Mononuclear cell (primary cell): ENCODE results near the gene NTNG1. TPM values are rescaled to one million over a fixed set of nuclear protein-coding genes. Genes with fewer than 3 reads are reported as not detected.

Experiments
- H3K27me3 ChIP-seq: 2 replicates; pipeline ENCODE4 v1.6.0; 2011; ENCODE audit warnings: low read length, control low read depth; ENCODE audit not compliant: insufficient read depth
- H3K4me1 ChIP-seq: 2 replicates; pipeline ENCODE4 v1.5.1; 2011; ENCODE audit warnings: mild to moderate bottlenecking, low read length, control low read depth; ENCODE audit not compliant: insufficient read depth
- H3K4me3 ChIP-seq: 2 replicates; pipeline ENCODE4 v1.5.1; 2011; ENCODE audit warnings: mild to moderate bottlenecking, low read length, moderate library complexity
- H3K9me3 ChIP-seq: 2 replicates; pipeline ENCODE4 v1.5.1; 2011; ENCODE audit warnings: low read depth, mild to moderate bottlenecking, control low read depth, low read length
- total RNA-seq: library from RNA; depleted of rRNA; stranded (reverse); fragments of >200 nt; gene quantifications from one replicate; pipeline ENCODE4 v1.2.3, GENCODE V29; 2012

NTNG1 gene
- total RNA-seq, 1 donor: 1.6 TPM

GRCh38 chr1:107286125-107286524, 145.3 kb downstream of the NTNG1 start:
- Histone ChIP-seq H3K27me3 (no peaks in the 10 kb centered on the region), H3K4me1 (no peaks in the 10 kb centered on the region), H3K4me3 (no peak overlapping the region), H3K9me3 (no peaks in the 10 kb centered on the region)

- H3K27me3 ChIP-seq: no peaks in the 10 kb centered on the region
- H3K9me3 ChIP-seq: no peaks in the 10 kb centered on the region
- no peak overlapping the region for H3K4me3 ChIP-seq
- no peaks in the 10 kb centered on the region for H3K4me1 ChIP-seq
Measured at GRCh38 chr1:107291987-107292386, 151.1 kb downstream of the NTNG1 start.

- Histone ChIP-seq H3K27me3 (no peaks in the 10 kb centered on the region), H3K4me3 (no peak overlapping the region), H3K9me3 (no peaks in the 10 kb centered on the region), H3K4me1 (no peaks in the 10 kb centered on the region)
Measured at GRCh38 chr1:107293901-107294613, 153.2 kb downstream of the NTNG1 start.

GRCh38 chr1:107294686-107295085, 153.8 kb downstream of the NTNG1 start:
- Histone ChIP-seq H3K4me1 (no peaks in the 10 kb centered on the region), H3K27me3 (no peaks in the 10 kb centered on the region), H3K9me3 (no peaks in the 10 kb centered on the region), H3K4me3 (no peak overlapping the region)

GRCh38 chr1:107297681-107298080, 156.8 kb downstream of the NTNG1 start:
- H3K9me3 ChIP-seq: no peaks in the 10 kb centered on the region
- no peaks in the 10 kb centered on the region for H3K4me1 ChIP-seq
- H3K4me3 ChIP-seq: no peak overlapping the region
- H3K27me3 ChIP-seq: no peaks in the 10 kb centered on the region

- no peaks in the 10 kb centered on the region for H3K9me3 ChIP-seq
- H3K27me3 ChIP-seq: no peaks in the 10 kb centered on the region
- no peak overlapping the region for H3K4me3 ChIP-seq
- H3K4me1 ChIP-seq: no peaks in the 10 kb centered on the region
Measured at GRCh38 chr1:107298526-107298925, 157.7 kb downstream of the NTNG1 start.

GRCh38 chr1:107299521-107299920, 158.7 kb downstream of the NTNG1 start:
- H3K4me3 ChIP-seq: no peak overlapping the region
- H3K27me3 ChIP-seq: no peaks in the 10 kb centered on the region
- no peaks in the 10 kb centered on the region for H3K4me1 ChIP-seq
- no peaks in the 10 kb centered on the region for H3K9me3 ChIP-seq

- Histone ChIP-seq H3K4me1 (no peaks in the 10 kb centered on the region), H3K9me3 (no peaks in the 10 kb centered on the region), H3K4me3 (no peak overlapping the region), H3K27me3 (no peaks in the 10 kb centered on the region)
Measured at GRCh38 chr1:107309962-107310361, 169.1 kb downstream of the NTNG1 start.

- no peaks in the 10 kb centered on the region for H3K9me3 ChIP-seq
- H3K4me1 ChIP-seq: no peaks in the 10 kb centered on the region
- H3K4me3 ChIP-seq: no peak overlapping the region
- H3K27me3 ChIP-seq: no peaks in the 10 kb centered on the region
Measured at GRCh38 chr1:107315652-107316051, 174.8 kb downstream of the NTNG1 start.

GRCh38 chr1:107318932-107319331, 178.1 kb downstream of the NTNG1 start:
- H3K4me3 ChIP-seq: no peak overlapping the region
- H3K27me3 ChIP-seq: no peaks in the 10 kb centered on the region
- no peaks in the 10 kb centered on the region for H3K9me3 ChIP-seq
- no peaks in the 10 kb centered on the region for H3K4me1 ChIP-seq

GRCh38 chr1:107323784-107324183, 182.9 kb downstream of the NTNG1 start:
- Histone ChIP-seq H3K4me3 (no peak overlapping the region), H3K4me1 (no peaks in the 10 kb centered on the region), H3K27me3 (peaks cover 3% of the 10 kb centered on the region), H3K9me3 (no peaks in the 10 kb centered on the region)

- H3K4me1 ChIP-seq: no peaks in the 10 kb centered on the region
- H3K9me3 ChIP-seq: no peaks in the 10 kb centered on the region
- no peak overlapping the region for H3K4me3 ChIP-seq
- peaks cover 3% of the 10 kb centered on the region for H3K27me3 ChIP-seq
Measured at GRCh38 chr1:107326824-107327445, 186.1 kb downstream of the NTNG1 start.

- H3K27me3 ChIP-seq: peaks cover 3% of the 10 kb centered on the region
- no peaks in the 10 kb centered on the region for H3K4me1 ChIP-seq
- H3K4me3 ChIP-seq: no peak overlapping the region
- H3K9me3 ChIP-seq: no peaks in the 10 kb centered on the region
Measured at GRCh38 chr1:107327446-107327845, 186.6 kb downstream of the NTNG1 start.

- H3K4me1 ChIP-seq: no peaks in the 10 kb centered on the region
- H3K27me3 ChIP-seq: peaks cover 3% of the 10 kb centered on the region
Measured at GRCh38 chr1:107328087-107328486, 187.2 kb downstream of the NTNG1 start.

GRCh38 chr1:107339775-107340174, 198.9 kb downstream of the NTNG1 start:
- no peak overlapping the region for H3K4me3 ChIP-seq
- no peaks in the 10 kb centered on the region for H3K9me3 ChIP-seq
- H3K27me3 ChIP-seq: no peaks in the 10 kb centered on the region
- no peaks in the 10 kb centered on the region for H3K4me1 ChIP-seq

More at GRCh38 chr1:107328087-107328486, 187.2 kb downstream of the NTNG1 start:
- no peaks in the 10 kb centered on the region for H3K9me3 ChIP-seq
- H3K4me3 ChIP-seq: no peak overlapping the region

- Histone ChIP-seq H3K27me3 (no peaks in the 10 kb centered on the region), H3K4me1 (no peaks in the 10 kb centered on the region), H3K9me3 (no peaks in the 10 kb centered on the region), H3K4me3 (no peak overlapping the region)
Measured at GRCh38 chr1:107342316-107342715, 201.5 kb downstream of the NTNG1 start.
